HG03442 (cell line): ENCODE results near the gene PSMB3.
A peak's percentile ranks its signal among the peaks of the same experiment; 100 is the strongest.
"Not testable (repeated sequence)": the region's sequence is repeated elsewhere in the genome, so short reads cannot be mapped to it uniquely, and the experiment has no call there.

Experiments
- ATAC-seq: cut with Tn5 transposase; IDR thresholded peaks from one replicate; pipeline ENCODE4 v1.9.1; 2021; ENCODE audit warnings: mild to moderate bottlenecking, moderate library complexity; ENCODE audit not compliant: unreplicated experiment

Gene PSMB3

GRCh38 chr17:38715216-38715943 lies 37.2 kb upstream of the PSMB3 start:
- no peak for ATAC-seq

GRCh38 chr17:38716368-38717005 lies 36.1 kb upstream of the PSMB3 start:
- ATAC-seq, result no peak

- no peak for ATAC-seq
Measured at GRCh38 chr17:38717139-38717745, 35.3 kb upstream of the PSMB3 start.

- ATAC-seq, result no peak
Measured at GRCh38 chr17:38719289-38719942, 33.1 kb upstream of the PSMB3 start.

GRCh38 chr17:38719943-38720641 lies 32.4 kb upstream of the PSMB3 start:
- no peak for ATAC-seq

- no peak for ATAC-seq
Measured at GRCh38 chr17:38720941-38721340, 31.6 kb upstream of the PSMB3 start.

GRCh38 chr17:38721802-38722201 lies 30.7 kb upstream of the PSMB3 start:
- no peak for ATAC-seq

GRCh38 chr17:38724337-38724988 lies 28.1 kb upstream of the PSMB3 start:
- no peak for ATAC-seq

- ATAC-seq, result no peak
Measured at GRCh38 chr17:38725066-38725465, 27.5 kb upstream of the PSMB3 start.

- not testable (repeated sequence) for ATAC-seq
Measured at GRCh38 chr17:38726145-38726544, 26.4 kb upstream of the PSMB3 start.

- no peak for ATAC-seq
Measured at GRCh38 chr17:38727736-38728135, 24.8 kb upstream of the PSMB3 start.

- no peak for ATAC-seq
Measured at GRCh38 chr17:38728290-38728831, 24.2 kb upstream of the PSMB3 start.

- no peak for ATAC-seq
Measured at GRCh38 chr17:38729368-38729885, 23.1 kb upstream of the PSMB3 start.

GRCh38 chr17:38729886-38730525 lies 22.5 kb upstream of the PSMB3 start, which contains the start of gene CISD3:
Gene CISD3 (plus strand): TSS chr17:38730341. CDS start chr17:38730359, 18 bp downstream.
- ATAC-seq, result peak; percentile 73

GRCh38 chr17:38730526-38731379 lies 21.8 kb upstream of the PSMB3 start:
- ATAC-seq, result no peak

- ATAC-seq, result no peak
Measured at GRCh38 chr17:38731526-38732294, 20.8 kb upstream of the PSMB3 start.

GRCh38 chr17:38732376-38733281 lies 19.9 kb upstream of the PSMB3 start:
- ATAC-seq, result no peak
